Endodermal cell (in vitro differentiated cells): Measurements from ENCODE around the gene RNF150. TPM values are rescaled to one million over a fixed set of nuclear protein-coding genes. Genes with fewer than 3 reads are reported as not detected.

Experiments used
- DNase-seq: peaks from one replicate; pipeline ENCODE4 v3.0.0-alpha.2; 2017
- H3K27ac ChIP-seq: 2 replicates; pipeline ENCODE4 v1.5.1; 2013; ENCODE audit warnings: mild to moderate bottlenecking, low read depth, low read length, moderate library complexity
- H3K27me3 ChIP-seq: 2 replicates; pipeline ENCODE4 v1.6.1; 2013; ENCODE audit warnings: mild to moderate bottlenecking, low read length, moderate library complexity; ENCODE audit not compliant: insufficient read depth, control insufficient read depth, poor library complexity, severe bottlenecking
- H3K36me3 ChIP-seq: 2 replicates; pipeline ENCODE4 v1.7.0; 2013; ENCODE audit warnings: mild to moderate bottlenecking, low read length, moderate library complexity; ENCODE audit not compliant: control insufficient read depth, insufficient read depth
- H3K4me1 ChIP-seq: one replicate; pipeline ENCODE4 v1.7.0; 2013; ENCODE audit warnings: low read length; ENCODE audit not compliant: control insufficient read depth, insufficient read depth
- H3K4me3 ChIP-seq: 2 replicates; pipeline ENCODE4 v1.5.1; 2013; ENCODE audit warnings: mild to moderate bottlenecking, low read length, moderate library complexity
- H3K9ac ChIP-seq: 2 replicates; pipeline ENCODE4 v1.6.1; 2013; ENCODE audit warnings: mild to moderate bottlenecking, low read length, moderate library complexity; ENCODE audit not compliant: poor library complexity, severe bottlenecking; ENCODE audit errors: extremely low read depth
- H3K9me3 ChIP-seq: 2 replicates; pipeline ENCODE4 v1.6.1; 2013; ENCODE audit warnings: mild to moderate bottlenecking, low read length, moderate library complexity; ENCODE audit not compliant: control insufficient read depth
- H3K27ac Mint-ChIP-seq: 2 replicates; pipeline ENCODE4 v1.8.0; 2020; ENCODE audit warnings: mixed read lengths
- H3K27me3 Mint-ChIP-seq: 2 replicates; pipeline ENCODE4 v1.8.0; 2021; ENCODE audit warnings: mild to moderate bottlenecking, mixed read lengths; ENCODE audit not compliant: insufficient read depth
- H3K36me3 Mint-ChIP-seq: 2 replicates; pipeline ENCODE4 v1.8.0; 2020; ENCODE audit warnings: low read depth, mixed read lengths
- H3K4me1 Mint-ChIP-seq: 2 replicates; pipeline ENCODE4 v1.8.0; 2020; ENCODE audit warnings: mixed read lengths
- H3K4me3 Mint-ChIP-seq: 2 replicates; pipeline ENCODE4 v1.8.0; 2020; ENCODE audit warnings: mild to moderate bottlenecking, moderate library complexity, mixed read lengths
- H3K9me3 Mint-ChIP-seq: 2 replicates; pipeline ENCODE4 v1.8.0; 2020; ENCODE audit warnings: mild to moderate bottlenecking, mixed read lengths
- CTCF ChIP-seq: fragments of 200-600 bp; sonication (generic); conservative IDR thresholded peaks from 2 replicates; pipeline ENCODE4 v1.5.0; 2021; ENCODE audit warnings: antibody characterized with exemption, mild to moderate bottlenecking
- WGBS, 2 experiments: methylation state at CpG; one replicate each; pipeline versions ENCODE4 v1.1.5 to v1.1.7; 2013; ENCODE audit warnings: missing lambda C conversion rate in 2 of 2, mixed read lengths in 1 of 2; ENCODE audit not compliant: insufficient coverage in 1 of 2, insufficient read length in 1 of 2; 5-methylcytosine and 5-hydroxymethylcytosine counted together
- total RNA-seq, 2 donors: library from RNA; stranded (reverse); fragmentation: NEBNext Ultra II Directional in 1 of 2; extraction: Animal tissue kit (Norgen Biotek cat#: 25700) in 1 of 2; gene quantifications; 2 replicates in 1 of 2; 3 replicates in 1 of 2; pipeline ENCODE4 v1.2.1, GENCODE V29; 2021

The RNF150 gene
- total RNA-seq, 2 donors from 2014 or later = 8.2 to 10.4 TPM

- Mint-ChIP-seq H3K36me3 (no peaks in the 10 kb centered on the region), H3K27ac (no peak overlapping the region), H3K9me3 (no peaks in the 10 kb centered on the region), H3K4me3 (no peak overlapping the region), H3K27me3 (no peaks in the 10 kb centered on the region), H3K4me1 (peaks cover 6% of the 10 kb centered on the region)
- Histone ChIP-seq H3K4me1 (no peaks in the 10 kb centered on the region), H3K36me3 (no peaks in the 10 kb centered on the region), H3K4me3 (no peak overlapping the region), H3K27me3 (no peaks in the 10 kb centered on the region), H3K9ac (no peak overlapping the region), H3K9me3 (no peaks in the 10 kb centered on the region), H3K27ac (no peak overlapping the region)
- 100% methylated on average over 1 of the region's 1 CpG; no CpG with 5 or more reads in 1 of the 2 experiments for WGBS, 2 experiments
- no peak for DNase-seq
- no peak for TF ChIP-seq CTCF
These were observed 110.2 kb downstream of the RNF150 start for GRCh38 chr4:141023051-141023450.

- no peaks in the 10 kb centered on the region for H3K4me1 ChIP-seq
- H3K36me3 Mint-ChIP-seq = no peaks in the 10 kb centered on the region
- H3K4me3 ChIP-seq = no peak overlapping the region
- H3K36me3 ChIP-seq = no peaks in the 10 kb centered on the region
- no peaks in the 10 kb centered on the region for H3K9me3 ChIP-seq
- H3K27me3 ChIP-seq = no peaks in the 10 kb centered on the region
- 81 to 93% methylated on average over 3 of the region's 3 CpGs for WGBS, 2 experiments
- no peak for DNase-seq
- H3K27me3 Mint-ChIP-seq = no peaks in the 10 kb centered on the region
- peaks cover 6% of the 10 kb centered on the region for H3K4me1 Mint-ChIP-seq
- no peak for TF ChIP-seq CTCF
- no peak overlapping the region for H3K27ac Mint-ChIP-seq
- no peak overlapping the region for H3K9ac ChIP-seq
- H3K27ac ChIP-seq = no peak overlapping the region
- H3K4me3 Mint-ChIP-seq = no peak overlapping the region
- H3K9me3 Mint-ChIP-seq = no peaks in the 10 kb centered on the region
These were observed 111.1 kb downstream of the RNF150 start for GRCh38 chr4:141022111-141022695.

- Histone ChIP-seq H3K4me3 (no peak overlapping the region), H3K9ac (no peak overlapping the region), H3K27me3 (no peaks in the 10 kb centered on the region), H3K36me3 (no peaks in the 10 kb centered on the region), H3K9me3 (no peaks in the 10 kb centered on the region), H3K27ac (no peak overlapping the region), H3K4me1 (no peaks in the 10 kb centered on the region)
- H3K27me3 Mint-ChIP-seq = no peaks in the 10 kb centered on the region
- DNase-seq = no peak
- no peak overlapping the region for H3K4me3 Mint-ChIP-seq
- peaks cover 6% of the 10 kb centered on the region for H3K4me1 Mint-ChIP-seq
- H3K27ac Mint-ChIP-seq = no peak overlapping the region
- TF ChIP-seq CTCF = no peak
- H3K36me3 Mint-ChIP-seq = no peaks in the 10 kb centered on the region
- no peaks in the 10 kb centered on the region for H3K9me3 Mint-ChIP-seq
- 95 to 100% methylated on average over 2 to 3 of the region's 3 CpGs for WGBS, 2 experiments
These were observed 111.7 kb downstream of the RNF150 start for GRCh38 chr4:141021397-141022110.
